ENCODE data around the gene PAPPA2.

GRCh38 chr1:176864211-176864610, 401.2 kb downstream of the PAPPA2 start:
- TF ChIP-seq POLR2A (IDR thresholded peaks at IDR 0.05) (no peak), POLR2AphosphoS5 (IDR thresholded peaks at IDR 0.05) (no peak)
- TF ChIP-seq, protein P1, sequence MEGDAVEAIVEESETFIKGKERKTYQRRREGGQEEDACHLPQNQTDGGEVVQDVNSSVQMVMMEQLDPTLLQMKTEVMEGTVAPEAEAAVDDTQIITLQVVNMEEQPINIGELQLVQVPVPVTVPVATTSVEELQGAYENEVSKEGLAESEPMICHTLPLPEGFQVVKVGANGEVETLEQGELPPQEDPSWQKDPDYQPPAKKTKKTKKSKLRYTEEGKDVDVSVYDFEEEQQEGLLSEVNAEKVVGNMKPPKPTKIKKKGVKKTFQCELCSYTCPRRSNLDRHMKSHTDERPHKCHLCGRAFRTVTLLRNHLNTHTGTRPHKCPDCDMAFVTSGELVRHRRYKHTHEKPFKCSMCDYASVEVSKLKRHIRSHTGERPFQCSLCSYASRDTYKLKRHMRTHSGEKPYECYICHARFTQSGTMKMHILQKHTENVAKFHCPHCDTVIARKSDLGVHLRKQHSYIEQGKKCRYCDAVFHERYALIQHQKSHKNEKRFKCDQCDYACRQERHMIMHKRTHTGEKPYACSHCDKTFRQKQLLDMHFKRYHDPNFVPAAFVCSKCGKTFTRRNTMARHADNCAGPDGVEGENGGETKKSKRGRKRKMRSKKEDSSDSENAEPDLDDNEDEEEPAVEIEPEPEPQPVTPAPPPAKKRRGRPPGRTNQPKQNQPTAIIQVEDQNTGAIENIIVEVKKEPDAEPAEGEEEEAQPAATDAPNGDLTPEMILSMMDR (IDR thresholded peaks at IDR 0.05): no peak

Data from breast epithelium (tissue), 3 donors.